IPS-20b (cell line): ENCODE results near the gene POLN.

ENCODE experiments used
- H3K27ac ChIP-seq: one replicate; pipeline ENCODE4 v1.5.1; 2013; ENCODE audit warnings: low read length
- H3K27me3 ChIP-seq: 2 replicates; pipeline ENCODE4 v1.6.1; 2013; ENCODE audit warnings: mild to moderate bottlenecking, low read length, inconsistent platforms; ENCODE audit not compliant: insufficient read depth
- H3K36me3 ChIP-seq: 2 replicates; pipeline ENCODE4 v1.6.1; 2013; ENCODE audit warnings: low read depth, mild to moderate bottlenecking, inconsistent platforms, low read length, moderate library complexity; ENCODE audit not compliant: insufficient read depth
- H3K4me1 ChIP-seq: 2 replicates; pipeline ENCODE4 v1.6.1; 2013; ENCODE audit warnings: mild to moderate bottlenecking, control low read depth, inconsistent platforms, low read length, moderate library complexity; ENCODE audit not compliant: insufficient read depth
- H3K4me3 ChIP-seq: 2 replicates; pipeline ENCODE4 v1.5.1; 2013; ENCODE audit warnings: mild to moderate bottlenecking, low read length, inconsistent platforms
- H3K9ac ChIP-seq: 2 replicates; pipeline ENCODE4 v1.6.1; 2013; ENCODE audit warnings: low read depth, mild to moderate bottlenecking, inconsistent platforms, low read length, moderate library complexity
- H3K9me3 ChIP-seq: 2 replicates; pipeline ENCODE4 v1.6.1; 2013; ENCODE audit warnings: mild to moderate bottlenecking, low read depth, low read length, inconsistent platforms; ENCODE audit not compliant: insufficient read depth

The POLN gene

DNA sequence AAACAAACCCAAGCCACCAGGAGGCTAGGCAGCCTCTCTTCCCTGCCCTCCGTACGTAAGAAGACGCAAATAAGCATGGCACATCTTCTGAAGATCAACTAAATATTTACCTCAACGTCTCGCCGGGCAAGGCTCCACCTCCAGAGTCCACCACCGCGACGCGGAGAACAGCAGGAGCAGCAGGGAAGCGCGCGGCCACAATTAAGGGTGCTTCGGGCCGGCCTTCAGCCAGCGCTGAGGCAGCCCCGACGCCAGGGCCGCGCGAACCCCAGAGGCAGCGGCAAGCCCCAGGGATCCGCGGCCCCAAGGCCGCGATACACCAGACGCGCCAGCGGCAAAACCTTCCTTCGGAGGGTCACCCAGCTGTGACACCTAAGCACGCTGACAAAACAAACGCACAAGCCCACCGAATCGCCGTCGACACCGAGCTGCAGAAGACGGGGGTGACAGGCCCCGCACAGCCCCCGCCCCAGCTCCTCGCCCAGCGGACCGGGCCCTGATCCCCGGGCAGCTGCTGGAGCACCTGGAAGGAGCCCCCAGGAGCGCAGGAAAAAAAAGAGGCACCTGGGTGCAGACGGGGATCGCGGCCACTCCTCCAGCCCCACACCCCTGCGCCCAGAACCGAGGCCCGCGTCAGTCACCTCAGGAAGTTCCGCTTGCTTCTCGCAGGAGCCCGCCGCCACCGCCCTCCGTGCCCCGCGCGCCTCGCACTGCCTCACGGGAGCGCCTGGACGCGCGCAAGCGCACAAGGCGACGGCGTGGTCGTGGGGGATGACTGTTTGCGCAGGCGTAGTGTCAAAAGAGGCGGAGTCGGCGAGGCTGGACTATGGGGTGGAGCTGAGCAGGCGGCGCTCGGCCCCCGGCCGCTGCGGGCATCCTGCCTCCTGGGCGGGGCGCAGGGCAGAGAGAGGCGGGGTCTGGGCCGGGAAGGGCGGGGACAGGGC is at the start of gene POLN, which contains the start of gene HAUS3:
Gene POLN (minus strand): TSS at position 712 of the 944 bp plus-strand sequence. CDS start 12,890 bp downstream, outside the sequence.
Gene HAUS3 (minus strand): TSS at position 712 of the 944 bp plus-strand sequence. CDS start 1,175 bp downstream, outside the sequence.
- Histone ChIP-seq H3K4me1 (0 out of 2 replicates have a peak, but pooled peaks cover 4% of the 10 kb centered on the region), H3K27ac (no peak within 1 kb of the TSS), H3K9ac (peak within 1 kb of the TSS; percentile 82; the same call in 1 of the 2 replicates)

DNA sequence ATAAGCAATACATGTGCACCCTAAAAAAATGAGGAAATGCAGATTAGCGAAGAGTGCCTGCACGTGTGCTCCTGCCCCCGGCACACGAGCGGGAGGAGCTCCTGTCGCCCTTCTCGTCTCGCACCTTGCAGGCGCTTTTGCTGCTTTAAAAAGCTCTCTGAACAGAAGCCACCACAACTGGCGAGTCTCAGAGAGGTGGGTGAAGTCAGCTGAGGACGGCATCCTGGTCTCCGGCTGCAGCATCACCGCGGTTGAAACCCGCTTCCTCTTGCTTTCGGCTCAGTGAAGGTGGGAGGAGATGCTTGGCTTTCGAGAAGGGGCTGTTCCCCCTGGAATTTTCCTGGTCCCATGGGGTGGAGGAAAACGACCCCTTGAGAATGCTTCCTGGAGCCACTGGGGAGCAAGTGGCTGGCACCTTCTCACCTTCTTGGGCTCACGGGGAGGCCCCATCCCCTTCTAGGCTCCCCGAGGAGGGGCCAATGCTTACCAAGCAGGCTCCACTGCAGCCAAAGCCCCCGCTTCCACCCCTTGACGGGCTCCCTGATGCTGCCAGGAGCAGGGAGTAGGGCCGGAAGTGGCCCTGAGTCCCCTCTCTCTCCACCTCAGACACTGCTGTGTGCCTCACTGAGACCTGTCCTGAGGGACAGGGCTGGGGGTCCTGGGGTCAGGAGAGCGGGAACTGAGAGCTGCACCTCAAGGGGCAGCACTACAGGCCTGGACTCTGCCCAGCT is 49.2 kb upstream of the POLN start:
- H3K27me3 ChIP-seq: no peaks in the 10 kb centered on the region
- H3K9me3 ChIP-seq: no peaks in the 10 kb centered on the region
- H3K36me3 ChIP-seq: no peaks in the 10 kb centered on the region
- H3K4me1 ChIP-seq: no peaks in the 10 kb centered on the region
- H3K4me3 ChIP-seq: no peak overlapping the region
- H3K9ac ChIP-seq: no peak overlapping the region
- H3K27ac ChIP-seq: no peak overlapping the region

More for the DNA sequence above, at the start of gene POLN, which contains the start of gene HAUS3:
- peak within 1 kb of the TSS; percentile 77 for H3K4me3 ChIP-seq
- peaks cover 3% of the 10 kb centered on the region; the same call in 1 of the 2 replicates for H3K27me3 ChIP-seq
- peaks cover 8% of the 10 kb centered on the region for H3K9me3 ChIP-seq
- H3K36me3 ChIP-seq: peaks cover 27% of the 10 kb centered on the region

DNA sequence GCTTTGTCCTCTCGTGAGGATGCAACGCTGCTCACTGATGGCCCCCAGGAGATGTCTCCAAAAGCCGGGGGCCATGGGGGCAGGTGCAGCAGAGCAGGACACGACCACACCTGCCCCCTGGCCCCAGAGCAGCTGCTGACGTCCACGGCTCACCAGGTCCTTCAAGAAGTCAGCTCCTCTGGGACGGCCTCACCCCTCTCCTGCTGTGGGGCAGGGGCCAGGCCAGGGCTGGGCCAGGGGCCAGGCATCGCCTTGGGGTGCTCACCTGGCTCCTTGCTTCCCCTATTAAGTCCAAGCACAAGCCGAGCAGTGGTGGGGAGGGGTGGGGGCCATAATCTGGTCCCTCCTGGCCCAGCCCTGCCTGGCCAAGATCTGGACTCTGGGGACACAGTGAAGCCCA is 48.6 kb upstream of the POLN start:
- Histone ChIP-seq H3K9me3 (no peaks in the 10 kb centered on the region), H3K36me3 (no peaks in the 10 kb centered on the region), H3K4me3 (no peak overlapping the region), H3K9ac (no peak overlapping the region), H3K27ac (no peak overlapping the region), H3K4me1 (no peaks in the 10 kb centered on the region), H3K27me3 (no peaks in the 10 kb centered on the region)

DNA sequence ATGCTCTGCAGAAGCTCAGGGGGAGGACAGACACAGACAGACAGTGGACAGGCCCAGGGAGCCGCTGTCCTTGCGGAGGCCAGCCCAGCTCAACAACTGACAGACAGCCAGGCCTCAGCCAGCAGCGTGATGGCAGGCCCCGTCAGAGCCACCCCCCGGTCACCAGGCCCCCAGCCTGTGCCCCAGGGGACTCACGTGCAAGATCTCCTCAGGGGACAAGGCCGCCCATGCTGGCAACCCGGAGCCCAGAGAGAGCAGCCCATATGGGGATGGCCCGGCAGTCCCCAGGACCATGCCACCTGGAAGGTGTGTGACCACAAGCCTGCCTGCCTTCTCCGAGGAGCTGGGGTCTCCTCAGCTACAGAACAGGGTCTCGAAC is 48.0 kb upstream of the POLN start:
- no peaks in the 10 kb centered on the region for H3K36me3 ChIP-seq
- H3K9ac ChIP-seq: no peak overlapping the region
- no peaks in the 10 kb centered on the region for H3K9me3 ChIP-seq
- H3K4me1 ChIP-seq: no peaks in the 10 kb centered on the region
- no peaks in the 10 kb centered on the region for H3K27me3 ChIP-seq
- no peak overlapping the region for H3K27ac ChIP-seq
- H3K4me3 ChIP-seq: no peak overlapping the region

DNA sequence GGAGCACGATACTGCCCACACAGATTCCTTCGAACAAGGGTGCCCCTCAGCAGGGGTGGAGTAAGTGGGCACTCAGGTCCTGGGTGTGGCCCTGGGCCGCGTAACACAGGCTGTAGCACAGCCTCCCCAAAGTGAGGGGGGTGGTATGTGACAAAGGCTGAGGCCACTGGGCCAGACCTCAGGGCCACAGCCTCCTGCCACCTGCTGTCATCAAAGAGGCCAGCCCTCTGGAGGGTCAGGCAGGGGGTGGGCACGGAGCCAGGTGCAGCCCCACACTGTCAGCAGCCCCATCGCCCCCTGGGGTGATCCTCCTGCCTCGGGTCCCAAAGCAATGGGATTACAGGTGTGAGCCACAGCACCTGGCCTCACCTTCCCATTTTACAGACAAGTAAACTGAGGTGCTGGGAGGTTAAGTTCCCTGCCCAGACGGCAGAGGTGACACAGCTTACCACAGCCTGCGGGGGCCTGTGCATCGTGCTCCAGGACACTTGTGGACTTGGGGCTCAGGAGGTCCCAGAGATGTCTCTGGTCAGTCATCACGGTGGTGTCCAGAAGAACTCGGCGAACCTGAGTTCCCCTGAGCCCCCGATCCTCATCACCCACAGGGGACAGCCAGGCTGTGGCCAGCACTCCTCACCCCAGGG is 47.5 kb upstream of the POLN start:
- no peak overlapping the region for H3K27ac ChIP-seq
- no peaks in the 10 kb centered on the region for H3K36me3 ChIP-seq
- no peak overlapping the region for H3K9ac ChIP-seq
- no peaks in the 10 kb centered on the region for H3K27me3 ChIP-seq
- H3K9me3 ChIP-seq: no peaks in the 10 kb centered on the region
- H3K4me3 ChIP-seq: no peak overlapping the region
- no peaks in the 10 kb centered on the region for H3K4me1 ChIP-seq

DNA sequence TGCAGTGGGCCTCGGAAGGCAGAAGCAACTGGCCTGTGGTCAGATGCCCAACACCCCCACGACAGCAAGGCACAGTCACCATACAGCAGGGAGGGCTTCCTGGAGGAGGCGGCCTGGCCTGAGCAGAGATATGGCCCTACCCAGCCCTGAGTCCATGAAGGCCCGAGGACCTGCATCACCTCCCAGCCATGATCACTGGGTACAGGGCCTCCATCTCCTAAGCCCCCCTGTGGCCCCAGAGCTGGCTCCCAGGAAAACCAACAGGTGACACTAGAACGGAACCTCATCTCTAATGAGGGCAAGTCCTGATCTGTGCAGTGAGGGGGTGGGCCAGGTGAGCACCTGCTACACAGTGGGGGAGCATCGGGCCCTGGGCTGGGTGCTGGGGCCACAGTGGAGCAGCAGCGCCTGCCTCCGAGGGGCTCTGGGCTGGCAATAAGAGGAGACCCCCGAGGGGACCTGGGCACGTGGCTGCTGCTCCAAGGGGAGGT is 46.2 kb upstream of the POLN start:
- Histone ChIP-seq H3K9me3 (no peaks in the 10 kb centered on the region), H3K27ac (no peak overlapping the region), H3K9ac (no peak overlapping the region), H3K4me1 (no peaks in the 10 kb centered on the region), H3K27me3 (no peaks in the 10 kb centered on the region), H3K36me3 (no peaks in the 10 kb centered on the region), H3K4me3 (no peak overlapping the region)

DNA sequence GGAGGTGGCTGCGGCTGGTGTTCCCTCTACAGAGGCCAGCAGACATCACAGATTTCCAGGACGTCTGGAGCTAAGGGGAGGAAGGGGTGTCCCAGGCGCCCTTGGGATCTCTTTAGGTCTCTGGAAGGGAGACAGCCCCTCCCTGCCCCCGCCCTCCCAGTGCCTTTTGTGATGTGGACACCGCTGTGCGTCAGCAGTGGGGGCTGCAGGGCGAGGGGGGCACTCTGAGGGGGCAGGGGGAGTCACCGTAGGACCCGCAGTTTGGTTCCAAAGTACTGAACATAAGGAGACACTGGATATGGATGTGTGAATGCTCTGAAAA is 45.6 kb upstream of the POLN start:
- H3K27me3 ChIP-seq: no peaks in the 10 kb centered on the region
- no peaks in the 10 kb centered on the region for H3K36me3 ChIP-seq
- H3K4me3 ChIP-seq: no peak overlapping the region
- H3K4me1 ChIP-seq: no peaks in the 10 kb centered on the region
- H3K9ac ChIP-seq: no peak overlapping the region
- no peak overlapping the region for H3K27ac ChIP-seq
- no peaks in the 10 kb centered on the region for H3K9me3 ChIP-seq

DNA sequence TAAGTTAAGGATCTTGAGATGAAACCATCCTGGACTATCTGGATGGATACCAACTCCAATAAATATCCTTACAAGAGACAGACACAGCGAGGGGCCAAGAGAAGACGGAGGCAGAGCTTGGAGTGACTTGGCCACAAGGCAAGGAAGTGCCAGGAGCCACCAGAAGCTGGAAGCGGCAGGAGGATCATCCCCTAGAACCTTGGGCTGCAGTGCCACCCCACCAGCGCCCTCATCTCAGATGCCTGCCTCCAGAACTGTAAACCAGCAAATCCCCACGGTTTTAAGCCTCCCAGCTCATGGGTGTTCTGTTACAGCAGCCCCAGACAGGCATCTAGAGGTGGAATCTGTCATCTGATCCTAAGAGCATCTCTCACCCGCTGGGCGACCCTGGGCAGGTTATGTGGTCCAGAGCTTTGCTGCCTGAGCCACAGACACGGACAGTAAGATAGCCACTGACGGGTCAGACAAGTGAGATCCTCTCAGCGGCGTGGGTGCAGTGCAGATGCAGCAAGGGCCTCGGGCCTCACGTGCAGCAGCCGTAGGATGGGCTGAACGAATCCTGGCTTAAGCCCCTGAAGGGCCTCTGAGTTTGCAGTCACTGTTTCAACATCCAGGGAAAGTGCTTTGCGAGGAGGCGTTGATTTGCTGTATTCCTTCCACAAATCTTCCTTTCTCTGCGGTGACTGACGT is 45.1 kb upstream of the POLN start:
- H3K4me3 ChIP-seq: no peak overlapping the region
- no peak overlapping the region for H3K9ac ChIP-seq
- no peaks in the 10 kb centered on the region for H3K36me3 ChIP-seq
- H3K4me1 ChIP-seq: no peaks in the 10 kb centered on the region
- no peaks in the 10 kb centered on the region for H3K9me3 ChIP-seq
- no peaks in the 10 kb centered on the region for H3K27me3 ChIP-seq
- no peak overlapping the region for H3K27ac ChIP-seq

DNA sequence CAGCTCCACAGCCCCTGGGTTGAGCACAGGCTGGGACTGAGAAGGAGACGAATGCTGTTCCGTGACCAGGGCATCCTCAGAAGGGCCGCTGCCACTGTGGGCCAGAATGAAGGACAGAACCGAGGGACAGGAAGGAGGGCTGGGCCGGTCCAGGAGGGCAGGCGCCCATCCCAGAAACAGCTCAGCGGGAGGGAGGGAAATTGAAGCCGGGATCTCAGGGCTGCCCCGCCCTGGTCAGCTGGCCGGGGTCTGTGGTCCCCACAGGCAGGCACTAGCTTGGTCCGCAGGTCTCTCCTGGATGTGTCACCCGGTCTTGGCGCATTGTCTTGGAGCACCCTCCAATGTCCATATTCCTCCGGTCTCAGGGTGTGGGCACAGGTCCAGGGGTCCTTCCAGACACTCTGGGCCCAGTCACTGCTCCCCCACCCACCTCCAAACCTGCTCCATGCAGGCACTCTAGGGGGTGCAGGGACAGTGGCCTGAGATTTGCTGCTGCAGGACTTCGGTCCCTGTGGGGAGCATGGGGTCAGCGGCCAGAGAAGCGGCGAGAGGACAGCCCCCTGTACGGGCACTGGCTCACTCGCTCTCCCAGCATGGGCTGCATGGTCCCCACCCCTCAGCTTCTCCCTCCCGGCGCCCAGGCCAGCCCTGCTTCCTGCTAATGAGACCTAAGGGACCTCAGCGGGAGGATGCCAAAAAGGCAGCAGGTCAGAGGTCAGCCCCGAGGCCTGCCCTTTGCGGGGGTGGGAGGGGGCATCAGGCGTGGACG is 43.9 kb upstream of the POLN start:
- H3K4me1 ChIP-seq: no peaks in the 10 kb centered on the region
- H3K9ac ChIP-seq: no peak overlapping the region
- H3K9me3 ChIP-seq: no peaks in the 10 kb centered on the region
- H3K27me3 ChIP-seq: no peaks in the 10 kb centered on the region
- H3K36me3 ChIP-seq: no peaks in the 10 kb centered on the region
- H3K4me3 ChIP-seq: no peak overlapping the region
- no peak overlapping the region for H3K27ac ChIP-seq

DNA sequence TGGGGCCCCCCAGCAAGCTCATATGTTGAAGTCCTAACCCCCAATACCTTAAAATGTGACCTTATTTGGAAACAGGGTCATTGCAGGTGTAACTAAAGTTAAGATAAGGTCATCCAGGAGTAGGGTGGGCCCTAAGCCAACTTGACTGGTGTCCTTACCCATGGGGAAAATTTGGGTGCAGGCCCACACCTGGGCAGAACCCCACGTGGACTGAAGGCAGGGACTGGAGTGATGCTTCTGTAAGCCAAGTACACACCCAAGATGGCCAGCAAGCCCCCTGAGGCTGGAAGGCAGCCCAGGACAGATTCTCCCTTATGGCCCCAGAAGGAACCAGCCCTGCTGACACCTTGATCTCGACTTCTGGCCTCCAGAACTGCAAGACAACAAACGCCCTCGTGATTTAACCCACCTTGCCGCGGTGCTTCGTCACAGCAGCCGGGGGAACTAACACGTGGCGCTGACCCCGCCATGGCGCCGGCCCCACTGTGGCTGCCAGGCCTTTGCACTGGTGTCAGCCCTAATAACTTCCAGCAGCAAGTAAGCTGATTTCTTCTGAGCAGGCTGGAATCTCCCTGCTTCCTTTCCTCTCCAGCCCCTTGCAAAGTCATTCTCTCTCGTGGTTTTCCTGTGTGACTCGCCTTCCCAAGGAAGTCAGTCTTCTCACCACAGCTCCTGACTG is 43.2 kb upstream of the POLN start:
- Histone ChIP-seq H3K27ac (no peak overlapping the region), H3K9me3 (no peaks in the 10 kb centered on the region), H3K27me3 (no peaks in the 10 kb centered on the region), H3K4me1 (no peaks in the 10 kb centered on the region), H3K9ac (no peak overlapping the region), H3K4me3 (no peak overlapping the region), H3K36me3 (no peaks in the 10 kb centered on the region)
